Activated CD8-positive, alpha-beta T cell treated with anti-CD3 and anti-CD28 coated beads for 36 hours (primary cell): Measurements from ENCODE around the gene EMP1. TPM values are rescaled to one million over a fixed set of nuclear protein-coding genes. Genes with fewer than 3 reads are reported as not detected.

Source experiments
- ATAC-seq: fragments of 200-7000 bp; cut with Tn5 transposase; one replicate; pipeline ENCODE4 v1.10.0; 2021; ENCODE audit warnings: mild to moderate bottlenecking, moderate library complexity
- CTCF ChIA-PET: fragments of 350-600 bp; sonication (Branson Sonifier 250); formaldehyde crosslinking; loops from one replicate; lab custom pipeline; 2021; ENCODE audit warnings: antibody characterized with exemption; lab: Charles Lee
- POLR2A ChIA-PET: fragments of 350-600 bp; sonication (Branson Sonifier 250); formaldehyde crosslinking; loops from one replicate; lab custom pipeline; 2021; ENCODE audit warnings: antibody characterized with exemption; lab: Charles Lee
- DNase-seq: peaks from one replicate; pipeline ENCODE4 v3.0.0-alpha.2; 2020
- H3K27ac Mint-ChIP-seq: one replicate; pipeline ENCODE4 v1.8.0; 2021; ENCODE audit warnings: mild to moderate bottlenecking, mixed read lengths
- H3K27me3 Mint-ChIP-seq: one replicate; pipeline ENCODE4 v1.8.0; 2021; ENCODE audit warnings: mixed read lengths
- H3K36me3 Mint-ChIP-seq: one replicate; pipeline ENCODE4 v1.8.0; 2021; ENCODE audit warnings: low read depth, mixed read lengths
- H3K4me1 Mint-ChIP-seq: one replicate; pipeline ENCODE4 v1.8.0; 2021; ENCODE audit warnings: low read depth, mixed read lengths
- H3K4me3 Mint-ChIP-seq: one replicate; pipeline ENCODE4 v1.8.0; 2021; ENCODE audit warnings: mild to moderate bottlenecking, moderate library complexity, mixed read lengths
- H3K9me3 Mint-ChIP-seq: one replicate; pipeline ENCODE4 v1.8.0; 2021; ENCODE audit warnings: mixed read lengths
- CTCF ChIP-seq: fragments of 200-600 bp; IDR thresholded peaks from one replicate; pipeline ENCODE4 v1.8.0; 2022; ENCODE audit warnings: antibody characterized with exemption, mild to moderate bottlenecking
- intact Hi-C: fragments of 100-400 bp; cut with micrococcal nuclease; formaldehyde crosslinking; loops from one replicate; pipeline ENCODE4 v1.10.0; 2022
- total RNA-seq, 2 experiments: library from RNA; stranded (reverse); gene quantifications; one replicate each; pipeline ENCODE4 v1.2.3, GENCODE V29; 2021

The EMP1 gene
- total RNA-seq, 2 experiments from 2014 or later, result 3.1 to 3.6 TPM

GRCh38 chr12:13164921-13165616, 31.5 kb upstream of the EMP1 start:
- H3K4me3 Mint-ChIP-seq, result no peak overlapping the region
- no peak for TF ChIP-seq CTCF
- peaks cover 19% of the 10 kb centered on the region for H3K4me1 Mint-ChIP-seq
- peak overlapping the region; percentile 55 for H3K27ac Mint-ChIP-seq
- ATAC-seq (no peak), DNase-seq (no peak)
- no peaks in the 10 kb centered on the region for H3K36me3 Mint-ChIP-seq
- ChIA-PET CTCF (interaction anchor here (1.0 to 1.2 kb wide), 3 partner anchors 31 to 48 kb away, joined by 3 to 5 read pairs (median 3); no protein-coding TSS in a partner anchor), POLR2A (interaction anchor here (1.0 to 1.3 kb wide), 5 partner anchors 11 to 31 kb away, joined by 3 to 4 read pairs (median 3); no protein-coding TSS in a partner anchor)
- intact Hi-C loops, result loop anchor here (5.0 kb wide), 1 partner anchor 37 kb away; no protein-coding TSS in a partner anchor
- H3K9me3 Mint-ChIP-seq, result no peaks in the 10 kb centered on the region
- no peaks in the 10 kb centered on the region for H3K27me3 Mint-ChIP-seq

- ATAC-seq (peak; percentile 93), DNase-seq (peak; percentile 94)
- Mint-ChIP-seq H3K4me1 (peaks cover 19% of the 10 kb centered on the region), H3K4me3 (no peak overlapping the region), H3K9me3 (no peaks in the 10 kb centered on the region), H3K27me3 (no peaks in the 10 kb centered on the region), H3K27ac (peak overlapping the region; percentile 55), H3K36me3 (no peaks in the 10 kb centered on the region)
- intact Hi-C loops, result loop anchor here (5.0 kb wide), 1 partner anchor 37 kb away; no protein-coding TSS in a partner anchor
- ChIA-PET POLR2A (interaction anchor here (1.1 to 1.3 kb wide), 4 partner anchors 11 to 30 kb away, joined by 3 read pairs; no protein-coding TSS in a partner anchor), CTCF (interaction anchor here (1.0 to 1.2 kb wide), 3 partner anchors 30 to 47 kb away, joined by 3 to 5 read pairs (median 3); no protein-coding TSS in a partner anchor)
- no peak for TF ChIP-seq CTCF
These were observed 30.9 kb upstream of the EMP1 start for GRCh38 chr12:13165617-13166041.

GRCh38 chr12:13167226-13167625, 29.3 kb upstream of the EMP1 start:
- Mint-ChIP-seq H3K36me3 (no peaks in the 10 kb centered on the region), H3K4me1 (peaks cover 19% of the 10 kb centered on the region), H3K27ac (no peak overlapping the region), H3K9me3 (no peaks in the 10 kb centered on the region), H3K4me3 (no peak overlapping the region), H3K27me3 (no peaks in the 10 kb centered on the region)
- TF ChIP-seq CTCF, result no peak
- ChIA-PET CTCF (no interaction called here), POLR2A (no interaction called here)
- intact Hi-C loops, result loop anchor here (5.0 kb wide), 1 partner anchor 35 kb away; no protein-coding TSS in a partner anchor
- DNase-seq (no peak), ATAC-seq (no peak)

- intact Hi-C loops, result loop anchor here (5.0 kb wide), 1 partner anchor 34 kb away; no protein-coding TSS in a partner anchor
- no peak overlapping the region for H3K27ac Mint-ChIP-seq
- no peaks in the 10 kb centered on the region for H3K9me3 Mint-ChIP-seq
- ChIA-PET POLR2A (no interaction called here), CTCF (no interaction called here)
- peaks cover 3% of the 10 kb centered on the region for H3K27me3 Mint-ChIP-seq
- H3K36me3 Mint-ChIP-seq, result no peaks in the 10 kb centered on the region
- no peak for TF ChIP-seq CTCF
- no peak for DNase-seq
- peaks cover 24% of the 10 kb centered on the region for H3K4me1 Mint-ChIP-seq
- no peak overlapping the region for H3K4me3 Mint-ChIP-seq
- no peak for ATAC-seq
These were observed 28.6 kb upstream of the EMP1 start for GRCh38 chr12:13167906-13168305.

GRCh38 chr12:13169272-13169671, 27.3 kb upstream of the EMP1 start:
- no peak overlapping the region for H3K27ac Mint-ChIP-seq
- no peak for DNase-seq
- no peaks in the 10 kb centered on the region for H3K9me3 Mint-ChIP-seq
- no peaks in the 10 kb centered on the region for H3K36me3 Mint-ChIP-seq
- no peak for ATAC-seq
- TF ChIP-seq CTCF, result no peak
- intact Hi-C loops, result loop anchor here (5.0 kb wide), 1 partner anchor 33 kb away; no protein-coding TSS in a partner anchor
- ChIA-PET CTCF (no interaction called here), POLR2A (interaction anchor here (0.6 to 1.0 kb wide), 2 partner anchors 15 to 16 kb away, joined by 3 read pairs; no protein-coding TSS in a partner anchor)
- peaks cover 35% of the 10 kb centered on the region for H3K4me1 Mint-ChIP-seq
- peaks cover 3% of the 10 kb centered on the region for H3K27me3 Mint-ChIP-seq
- no peak overlapping the region for H3K4me3 Mint-ChIP-seq
